22Rv1 (cell line): ENCODE data around the gene SLC32A1.

Source experiments
- CTCF ChIP-seq: fragments of 450-650 bp; IDR thresholded peaks from 2 replicates; pipeline ENCODE4 v1.5.1; 2017; ENCODE audit warnings: mild to moderate bottlenecking
- ZFX ChIP-seq: fragments of 450-650 bp; IDR thresholded peaks from 2 replicates; pipeline ENCODE4 v1.6.1; 2017; ENCODE audit warnings: antibody characterized with exemption, borderline replicate concordance

GRCh38 chr20:38723017-38723847 is 1.1 kb upstream of the SLC32A1 start:
- TF ChIP-seq CTCF (no peak), ZFX (no peak)
